GM19463 (cell line): Measurements from ENCODE around the gene CTBP2.

Experiments used
- ATAC-seq: cut with Tn5 transposase; IDR thresholded peaks from one replicate; pipeline ENCODE4 v1.9.1; 2021; ENCODE audit warnings: mild to moderate bottlenecking, moderate library complexity; ENCODE audit not compliant: unreplicated experiment

CTBP2 gene

DNA sequence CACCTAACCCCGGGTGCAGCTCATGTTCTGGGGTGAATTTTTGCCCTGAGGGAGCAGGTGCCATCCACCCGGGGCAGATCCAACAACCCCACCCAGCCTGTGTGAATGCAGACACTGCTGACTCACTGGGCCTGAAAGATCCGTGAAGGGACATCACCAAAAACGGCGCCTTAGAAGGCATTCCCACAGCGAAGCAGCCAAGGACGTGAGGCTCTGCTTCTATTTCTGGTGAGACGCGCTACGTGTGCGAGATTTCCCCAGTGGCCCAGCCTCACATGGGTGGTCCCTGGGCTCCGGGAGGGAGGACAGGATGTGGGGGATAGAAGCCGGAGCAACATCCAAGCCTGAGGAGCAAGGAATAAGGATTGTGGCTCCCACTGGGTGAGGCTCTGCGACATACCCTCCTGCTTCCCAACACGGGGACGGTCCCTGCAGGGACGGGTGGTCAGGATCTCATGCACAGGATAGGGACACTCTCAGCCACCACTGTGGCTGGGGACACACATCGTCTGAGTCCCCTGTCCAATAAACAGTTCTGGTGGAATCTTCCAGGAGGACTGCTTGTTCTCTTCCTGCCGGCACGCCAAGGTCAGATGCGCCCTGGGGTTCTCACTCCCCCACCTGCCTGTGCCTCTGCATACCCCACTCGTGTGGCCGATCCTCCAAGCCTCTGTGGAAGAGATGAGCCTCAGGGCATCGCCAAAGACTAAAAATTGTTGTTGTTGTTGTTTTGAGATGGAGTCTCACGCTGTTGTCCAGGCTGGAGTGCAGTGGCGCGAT, 148.2 kb downstream of the CTBP2 start:
- no peak for ATAC-seq

DNA sequence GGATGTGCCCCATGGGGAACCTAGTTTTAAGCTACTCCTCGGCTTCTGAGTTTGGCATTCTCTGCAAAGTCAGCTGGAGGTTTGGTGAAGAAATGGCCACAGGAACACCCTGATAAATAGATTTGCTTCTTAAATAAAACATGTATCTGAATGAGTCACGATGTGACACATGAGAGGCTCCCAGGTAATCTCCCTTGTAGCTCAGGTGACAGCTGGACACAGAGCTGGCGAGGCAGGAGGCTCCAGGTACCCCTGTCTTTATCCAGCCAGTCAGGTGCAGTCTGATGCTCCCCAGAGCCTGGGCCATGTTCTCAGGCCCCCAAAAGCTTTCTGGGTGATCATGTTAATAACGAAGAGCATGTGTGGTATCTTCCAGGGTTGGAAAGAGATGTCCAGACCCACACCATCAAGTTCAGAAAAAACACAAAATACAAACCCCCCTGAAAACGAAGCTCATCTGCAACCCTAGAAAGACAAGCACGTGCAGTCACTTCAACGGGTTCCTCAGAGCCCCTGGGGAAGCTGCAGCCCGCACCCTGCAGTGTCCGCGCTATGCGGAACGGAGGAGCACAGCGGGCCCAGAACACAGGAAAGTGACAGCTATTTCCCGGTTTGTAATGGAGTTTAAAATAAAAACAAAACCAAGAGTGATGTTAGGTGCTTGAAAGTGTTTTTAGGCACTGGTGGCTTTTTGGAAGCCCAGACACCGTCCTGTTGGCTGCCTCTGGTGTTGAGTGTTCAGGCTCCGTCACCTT, 149.0 kb downstream of the CTBP2 start:
- no peak for ATAC-seq

DNA sequence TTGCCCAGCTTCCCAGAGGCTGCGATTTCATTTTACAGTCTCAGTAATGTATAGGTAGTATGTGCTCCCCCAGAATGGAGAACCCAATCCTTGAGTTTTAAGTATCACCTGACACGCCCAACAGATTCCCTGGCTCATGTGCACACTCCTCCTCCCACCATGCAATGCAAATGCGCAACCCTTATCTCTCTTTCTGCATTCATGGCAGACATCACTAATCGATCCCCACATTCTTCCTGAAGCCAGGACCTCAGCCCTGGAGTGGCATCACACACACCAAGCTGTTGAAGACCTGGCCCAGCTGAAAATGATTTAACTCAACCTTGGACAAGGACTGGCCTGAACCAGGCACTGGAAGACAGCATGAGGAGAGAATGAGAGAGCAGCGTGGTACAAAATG, 150.0 kb downstream of the CTBP2 start:
- no peak for ATAC-seq

DNA sequence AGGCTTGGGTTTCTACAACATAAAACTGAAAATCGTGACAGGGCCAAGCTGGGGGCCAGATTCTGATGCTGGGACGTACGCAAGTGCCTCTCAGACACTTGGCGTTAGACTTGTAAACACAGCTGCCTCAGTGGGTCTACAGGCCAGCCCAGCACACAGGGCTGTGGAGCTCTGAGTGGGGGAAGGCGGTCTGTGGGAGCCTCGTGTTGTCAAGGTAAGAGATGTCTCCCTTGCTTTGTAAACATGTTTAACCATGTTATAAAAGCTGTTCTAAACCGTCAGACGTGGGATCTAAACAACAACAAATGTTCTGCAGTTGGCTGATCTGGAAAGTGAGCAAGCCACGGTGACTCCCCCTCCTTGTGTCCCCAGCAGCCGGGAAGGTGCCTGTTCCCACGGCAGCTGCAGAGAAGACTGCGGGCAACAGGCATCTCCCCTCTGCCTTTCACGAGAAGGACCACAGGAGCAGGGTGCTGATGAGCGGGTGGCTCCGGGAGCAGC, 150.7 kb downstream of the CTBP2 start:
- ATAC-seq, result no peak

DNA sequence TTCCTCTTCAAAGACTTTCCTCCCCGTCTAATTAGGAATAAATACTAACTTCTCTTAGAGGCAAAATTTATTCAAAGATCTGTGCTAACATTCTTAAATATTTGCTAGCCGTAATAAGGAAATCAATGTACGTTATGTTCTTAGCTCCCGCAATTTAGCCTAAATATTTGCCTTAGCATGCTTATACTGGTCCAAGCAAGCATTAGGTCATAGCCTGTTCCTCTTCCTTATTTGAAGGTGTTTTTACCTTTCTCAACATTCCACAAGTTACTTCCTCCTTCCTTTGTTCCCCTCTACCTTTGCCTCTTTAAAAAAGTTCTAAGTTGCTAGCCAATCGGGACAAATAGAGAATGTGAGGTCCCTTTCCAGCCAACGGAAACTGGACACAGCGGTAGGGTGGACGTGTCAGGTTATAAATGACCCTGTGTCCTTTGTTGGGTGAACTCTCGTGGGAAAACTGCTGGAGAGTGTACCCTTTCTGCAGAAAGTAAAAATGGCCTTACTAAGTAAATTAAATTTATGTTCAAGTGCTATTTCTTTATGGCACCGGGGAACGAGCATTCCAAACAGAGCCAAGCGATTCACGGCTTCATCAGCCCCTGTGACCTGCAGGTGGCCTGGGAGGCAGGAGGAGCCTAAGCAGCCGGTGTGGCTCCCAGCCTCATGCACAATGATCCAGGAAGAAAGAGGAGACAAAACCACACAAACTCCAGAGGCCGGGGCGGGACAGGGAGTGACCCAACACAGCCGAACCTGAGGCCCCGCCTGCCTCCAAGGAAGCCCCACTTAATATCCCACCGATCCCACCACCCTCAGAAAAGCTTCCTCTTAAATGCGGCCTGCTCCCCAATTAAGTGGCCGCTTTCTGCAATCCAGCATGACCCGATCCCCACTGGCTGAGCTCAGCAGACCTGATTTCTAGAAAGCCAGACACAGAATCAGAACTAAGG, 151.4 kb downstream of the CTBP2 start:
- no peak for ATAC-seq

DNA sequence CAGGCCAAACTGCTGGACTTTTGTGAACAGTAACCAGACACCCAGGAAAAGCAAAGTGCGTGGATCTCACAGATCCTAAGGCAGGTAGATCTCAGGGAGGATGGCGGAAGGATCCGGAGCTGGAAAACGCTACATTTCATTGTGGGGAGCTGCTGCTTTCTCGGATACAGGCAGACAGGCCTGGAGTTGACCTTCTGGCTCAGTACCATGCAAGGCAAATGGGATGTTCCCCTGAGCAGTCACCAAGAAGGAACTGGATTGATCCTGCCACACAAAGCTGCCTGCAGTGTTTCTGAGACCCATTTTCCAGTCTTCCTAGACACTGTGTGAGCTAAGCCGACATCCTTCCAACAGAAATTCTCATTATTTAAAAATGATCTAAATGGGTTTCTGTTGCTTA, 152.9 kb downstream of the CTBP2 start:
- no peak for ATAC-seq

DNA sequence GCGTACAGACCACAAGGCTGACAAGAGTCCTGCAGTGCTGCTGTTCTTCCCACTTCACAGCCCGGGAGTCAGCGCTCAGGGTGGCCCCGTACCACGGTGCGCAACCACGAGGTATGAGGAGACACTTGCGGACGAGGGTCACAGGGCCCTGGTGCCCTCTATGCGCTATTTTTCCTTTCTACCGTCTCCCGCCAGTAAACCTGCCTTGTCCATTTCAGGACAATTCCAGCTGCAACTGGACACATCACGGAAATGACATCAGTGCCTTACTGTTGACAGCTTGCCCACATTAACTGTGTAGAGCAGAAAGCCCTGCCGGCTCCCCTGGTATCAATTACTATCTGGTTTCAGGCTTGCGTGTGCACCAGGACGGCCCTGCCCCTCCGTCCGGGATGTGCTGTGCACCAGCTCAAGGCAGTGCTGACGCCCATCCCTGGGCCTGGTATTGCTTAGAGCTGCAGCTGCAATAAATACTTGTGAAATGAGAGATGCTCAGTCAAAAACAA, 153.4 kb downstream of the CTBP2 start:
- no peak for ATAC-seq

DNA sequence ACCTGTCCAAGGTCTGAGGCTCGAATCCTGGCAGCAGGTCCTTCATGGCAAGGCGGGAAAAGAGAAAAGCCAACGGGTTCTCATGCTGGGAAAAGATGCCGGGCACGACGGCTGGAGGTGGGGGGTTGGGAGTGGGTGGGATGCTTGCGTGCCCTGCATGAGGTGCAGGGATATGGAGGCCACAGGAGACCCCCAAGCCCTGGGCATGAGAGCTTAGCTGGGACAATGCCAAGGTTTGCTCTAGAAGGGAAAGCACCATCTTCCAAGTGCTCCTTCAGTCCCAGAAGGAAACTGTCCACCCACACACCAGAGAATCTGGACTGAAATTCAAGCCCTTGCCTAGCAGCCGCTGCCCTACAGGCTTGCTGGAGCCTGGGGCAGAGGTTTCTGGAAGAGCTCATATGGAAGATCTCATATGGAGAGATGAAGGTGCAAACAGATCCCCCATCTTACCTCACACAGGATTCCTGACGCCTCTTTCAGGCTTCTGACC, 154.1 kb downstream of the CTBP2 start:
- ATAC-seq, result no peak

DNA sequence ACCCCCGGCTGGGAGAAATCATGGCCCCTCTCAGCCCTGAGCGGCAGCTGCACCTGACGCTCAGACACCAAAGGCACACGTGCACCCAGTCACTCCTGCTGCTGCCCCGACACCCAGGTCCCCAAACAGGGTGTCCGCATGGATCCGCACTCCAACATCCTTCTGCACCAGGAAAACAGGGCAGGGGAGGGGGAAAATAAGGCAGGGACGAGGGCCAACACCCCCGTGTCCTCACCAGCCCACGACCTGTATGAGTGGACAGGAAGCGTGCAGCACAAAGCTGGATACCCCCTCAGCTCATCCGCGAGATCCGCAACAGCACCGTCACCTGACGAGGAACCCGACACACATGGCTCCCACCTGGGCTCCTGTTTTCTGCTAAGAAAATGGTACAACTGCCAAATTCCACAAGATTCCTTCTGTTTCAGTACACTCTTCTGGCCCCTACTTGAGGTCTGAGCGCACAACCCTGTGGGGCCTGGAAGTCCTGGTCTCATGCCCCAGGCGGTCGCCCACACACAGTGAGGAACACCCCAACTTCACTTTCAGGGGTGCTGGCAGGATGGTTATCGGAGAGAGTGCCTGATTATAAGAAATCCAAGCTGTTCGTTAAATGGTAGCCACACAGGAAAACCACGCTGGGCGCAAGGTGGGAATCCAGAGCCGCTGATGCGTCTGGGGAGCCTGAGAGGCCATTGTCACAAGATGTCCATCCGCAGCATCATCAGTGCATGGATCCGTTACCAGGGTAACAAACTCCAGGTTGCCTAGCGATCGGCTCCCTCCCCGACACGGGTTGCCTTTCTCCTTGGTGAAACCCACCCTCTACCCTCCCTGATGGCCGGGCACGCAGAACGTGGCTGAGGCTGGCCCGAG, 154.8 kb downstream of the CTBP2 start:
- no peak for ATAC-seq

DNA sequence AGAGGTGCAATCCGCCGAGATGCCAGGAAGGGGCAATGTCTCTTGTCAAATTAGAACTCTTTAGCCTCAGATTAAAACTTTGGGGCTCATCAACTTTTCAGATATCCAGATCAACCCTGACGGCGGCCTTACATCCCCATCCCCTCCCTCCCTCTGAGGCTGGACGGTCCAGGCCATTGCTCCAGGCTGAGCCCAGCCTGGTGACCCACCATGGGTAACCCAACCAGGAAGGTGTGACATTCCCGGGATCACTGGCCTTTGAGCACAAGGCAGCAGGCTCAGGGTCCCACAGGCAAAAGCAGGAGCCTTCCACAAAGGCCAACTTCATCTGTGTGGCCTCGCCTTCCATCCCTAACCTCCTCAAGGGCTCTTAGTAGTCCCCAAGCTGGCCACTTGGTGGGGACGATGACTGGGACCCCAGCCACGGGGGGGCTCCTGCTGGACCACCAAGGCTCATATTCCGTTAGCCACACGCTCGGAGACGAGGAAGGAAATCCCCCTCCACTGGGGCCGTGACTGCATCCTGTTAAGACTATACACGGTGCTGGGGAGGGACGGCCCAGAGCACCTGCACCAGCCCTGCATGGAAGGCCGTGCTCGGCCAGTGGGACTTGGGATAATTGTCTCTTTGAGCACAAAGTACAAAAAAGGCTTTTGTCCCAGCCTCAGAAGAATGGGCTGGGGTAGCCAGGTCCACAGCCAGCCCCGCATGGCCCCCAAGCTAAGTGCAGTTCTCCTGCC, 155.6 kb downstream of the CTBP2 start:
- no peak for ATAC-seq

DNA sequence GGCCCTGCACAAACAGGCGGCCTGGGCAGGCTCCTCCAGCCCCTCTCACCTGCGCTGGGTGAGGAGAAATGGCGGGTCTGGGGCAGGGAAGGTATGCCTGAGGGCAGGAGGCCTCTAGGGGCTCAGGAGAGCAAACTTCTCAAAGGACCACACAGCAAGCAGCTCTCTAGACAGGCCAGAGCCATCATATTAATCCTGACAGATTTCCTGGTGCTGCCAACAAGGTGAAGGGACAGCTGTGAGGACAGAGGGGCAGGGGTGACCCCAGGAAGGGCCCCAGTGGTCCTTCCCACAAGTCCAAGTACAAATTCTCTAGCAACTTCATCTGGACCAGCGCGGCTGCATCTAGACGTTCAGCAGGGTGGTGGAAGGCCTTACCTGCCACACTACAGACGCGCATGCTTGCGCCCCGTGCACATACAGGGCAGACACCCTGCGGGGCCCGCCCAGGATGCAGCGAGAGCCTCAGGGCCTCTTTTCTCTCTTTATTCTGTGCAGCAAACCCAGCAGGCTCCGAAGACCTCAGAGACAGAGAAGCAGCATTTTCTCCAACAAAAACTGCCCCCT, 156.4 kb downstream of the CTBP2 start:
- ATAC-seq, result no peak

DNA sequence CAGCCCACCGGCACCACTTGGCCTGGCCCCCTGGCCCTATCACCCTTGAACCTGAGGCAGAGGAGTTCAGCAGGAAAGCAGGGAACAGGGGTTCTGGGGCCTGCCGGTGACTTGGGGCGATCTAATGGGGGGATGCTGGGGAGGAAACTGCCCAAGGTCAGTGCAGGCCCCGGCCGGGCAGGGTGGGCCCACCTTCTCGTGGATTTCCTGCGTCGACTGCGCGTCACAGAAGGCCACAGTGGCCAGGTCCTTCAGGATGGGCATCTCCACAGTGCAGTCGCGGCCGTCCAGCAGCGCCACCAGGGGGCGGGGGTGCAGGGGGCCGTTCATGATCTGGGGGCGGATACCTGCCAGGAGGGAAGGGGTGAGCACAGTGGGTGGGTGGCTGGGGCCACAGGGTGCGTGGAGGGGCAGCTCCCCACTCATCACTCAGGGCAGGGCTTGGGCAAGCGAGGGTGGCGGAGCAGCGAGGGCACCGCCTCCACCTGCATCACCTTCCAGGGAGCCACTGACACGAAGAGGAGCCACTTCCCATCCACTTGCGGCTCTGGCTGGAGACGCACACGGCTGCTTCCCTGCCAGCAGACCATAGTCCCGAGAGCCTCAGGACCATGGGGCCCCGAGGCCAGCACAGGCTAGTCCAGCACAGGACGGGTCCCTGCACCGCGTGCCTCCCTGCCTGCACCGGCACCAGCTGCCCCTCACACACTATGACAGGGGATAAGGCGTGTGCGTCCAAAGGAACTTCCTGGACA, 157.0 kb downstream of the CTBP2 start:
- ATAC-seq, result no peak

DNA sequence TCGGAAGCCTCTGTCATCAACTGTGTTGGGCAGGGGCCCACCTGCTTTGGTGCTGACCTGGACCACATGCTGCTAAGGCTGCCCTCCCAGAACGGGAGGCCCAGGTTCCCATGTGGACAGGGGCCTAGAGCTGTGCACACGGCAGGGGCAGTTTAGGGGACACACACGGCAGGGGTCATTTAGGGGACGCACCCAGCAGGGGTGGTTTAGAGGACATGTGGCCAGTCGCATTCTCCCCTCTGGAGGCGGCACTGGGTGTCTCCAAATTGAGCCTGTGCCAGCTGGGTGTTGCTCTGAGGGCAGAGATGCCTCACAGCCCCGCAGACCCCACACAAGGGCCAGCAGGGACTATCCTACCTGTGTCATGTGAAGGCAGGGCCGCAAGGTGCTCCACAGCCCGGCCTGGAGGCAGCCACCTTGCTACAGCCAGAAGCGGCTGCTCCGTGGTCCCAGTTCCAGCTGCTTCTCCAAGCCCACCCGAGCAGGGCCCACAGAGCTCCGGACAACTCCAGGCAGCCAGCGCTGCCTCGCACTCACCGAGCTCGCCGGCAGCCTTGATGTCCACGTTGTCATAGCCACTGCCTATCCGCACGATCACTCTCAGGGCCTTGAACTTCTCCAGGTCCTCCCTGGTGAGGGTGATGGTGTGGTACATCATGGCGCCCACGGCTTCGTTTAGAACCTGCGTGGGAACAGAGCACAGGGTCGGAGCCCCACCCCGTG, 157.8 kb downstream of the CTBP2 start:
- ATAC-seq, result no peak

DNA sequence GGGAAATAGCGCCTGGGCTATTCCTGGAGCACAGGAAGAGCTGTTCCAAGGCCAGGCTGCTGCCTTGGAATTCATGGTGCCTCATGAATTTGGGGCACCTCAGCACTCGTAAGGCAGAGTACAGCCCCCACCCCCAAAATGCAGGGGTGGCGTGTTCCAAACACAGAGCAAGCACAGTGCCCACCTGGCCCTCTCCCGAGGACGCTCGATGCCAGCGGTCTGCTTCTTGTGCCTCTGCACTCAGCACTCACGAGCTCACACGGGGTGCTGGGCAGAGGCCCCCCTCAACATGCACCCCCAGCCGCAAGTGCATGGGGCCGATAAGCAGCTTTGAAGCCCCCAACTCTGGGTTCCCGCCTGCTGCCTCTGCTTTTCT, 158.3 kb downstream of the CTBP2 start:
- ATAC-seq, result no peak

DNA sequence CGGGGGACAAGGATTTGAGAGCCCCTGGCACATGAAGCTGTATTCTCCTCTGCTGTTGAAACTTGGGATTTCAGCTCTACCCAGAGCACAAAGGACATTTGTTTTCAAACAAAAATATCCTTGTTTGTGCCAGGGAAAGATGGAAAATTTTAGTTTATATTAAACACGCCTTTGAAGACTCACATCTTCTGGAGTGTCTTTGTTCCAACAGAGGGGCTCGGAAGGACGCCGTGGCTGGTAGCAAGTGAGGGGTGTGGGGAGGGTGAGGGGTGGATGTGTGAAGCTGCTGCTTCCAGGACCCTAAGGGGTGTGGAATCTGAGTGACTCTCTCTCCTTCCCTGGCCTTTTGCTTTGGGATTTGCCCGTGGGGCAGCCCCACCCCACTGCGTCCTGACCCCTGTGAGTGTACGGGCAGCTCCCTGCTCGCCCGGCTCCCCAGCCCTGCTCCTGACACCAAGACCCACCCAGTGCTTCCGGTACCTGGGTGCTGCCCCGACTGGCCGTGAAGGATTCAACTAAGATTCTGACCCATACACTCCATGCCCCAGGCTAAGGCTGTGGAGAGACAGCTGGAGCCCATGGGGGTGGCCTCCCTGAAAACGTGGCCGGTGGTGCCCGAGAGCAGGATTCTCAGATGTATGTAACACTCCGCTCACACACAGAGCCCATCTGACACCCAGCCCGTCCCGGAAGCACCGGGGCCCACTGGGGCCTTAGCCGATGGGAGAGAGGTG, 158.9 kb downstream of the CTBP2 start:
- no peak for ATAC-seq

DNA sequence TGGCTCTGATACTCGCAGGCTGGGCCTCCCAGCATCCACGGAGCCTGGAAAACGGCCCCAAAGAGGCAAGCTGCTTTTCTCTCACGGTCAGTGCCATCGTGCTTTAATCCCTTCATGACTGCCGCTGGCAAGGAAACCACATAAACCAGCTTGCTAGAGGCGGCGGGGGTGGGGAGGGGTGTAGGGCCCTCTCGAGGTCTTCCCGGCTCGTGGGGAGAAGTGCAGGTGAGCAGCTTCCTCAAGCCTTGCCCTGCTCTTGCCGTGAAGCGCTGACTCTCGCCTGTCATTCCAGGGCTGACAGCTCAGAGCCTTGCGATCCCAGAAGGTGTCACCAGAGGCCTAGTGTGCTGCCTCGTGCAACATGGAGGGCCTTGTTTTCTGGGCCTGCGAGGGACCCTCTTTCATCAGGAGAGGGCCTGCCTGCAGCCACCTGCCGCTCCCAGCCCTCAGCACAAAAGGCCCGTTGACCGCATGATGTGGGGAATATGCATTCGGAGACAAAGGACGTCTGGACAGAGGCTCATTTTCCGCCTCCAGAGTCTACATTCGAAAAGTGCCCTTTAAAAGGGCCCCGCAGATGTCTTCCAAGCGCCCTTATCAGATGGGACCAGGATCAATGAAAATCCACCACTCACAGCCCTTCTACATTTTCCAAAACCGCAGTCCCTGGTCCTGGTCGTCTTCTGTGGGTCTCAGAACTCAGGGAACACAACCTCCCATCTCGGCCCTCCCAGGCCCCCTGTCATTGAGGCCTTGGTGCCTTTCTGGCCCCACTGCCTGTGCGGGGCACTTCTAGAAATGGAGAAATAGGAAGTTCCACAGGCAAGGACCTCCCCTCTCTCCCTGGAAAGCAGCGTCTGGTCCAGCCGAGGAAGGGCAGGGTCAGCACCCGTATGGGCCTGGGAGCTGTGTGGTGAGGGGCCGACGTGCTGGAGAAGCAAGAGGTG, 159.7 kb downstream of the CTBP2 start:
- ATAC-seq, result no peak
